Measurements from ENCODE around the gene PALMD. TPM values are rescaled to one million over a fixed set of nuclear protein-coding genes. Genes with fewer than 3 reads are reported as not detected.

Gene PALMD
- total and polyA plus RNA-seq, 2 donors (not counting 1 experiment from before 2014, with no cell fraction given): not detected

DNA sequence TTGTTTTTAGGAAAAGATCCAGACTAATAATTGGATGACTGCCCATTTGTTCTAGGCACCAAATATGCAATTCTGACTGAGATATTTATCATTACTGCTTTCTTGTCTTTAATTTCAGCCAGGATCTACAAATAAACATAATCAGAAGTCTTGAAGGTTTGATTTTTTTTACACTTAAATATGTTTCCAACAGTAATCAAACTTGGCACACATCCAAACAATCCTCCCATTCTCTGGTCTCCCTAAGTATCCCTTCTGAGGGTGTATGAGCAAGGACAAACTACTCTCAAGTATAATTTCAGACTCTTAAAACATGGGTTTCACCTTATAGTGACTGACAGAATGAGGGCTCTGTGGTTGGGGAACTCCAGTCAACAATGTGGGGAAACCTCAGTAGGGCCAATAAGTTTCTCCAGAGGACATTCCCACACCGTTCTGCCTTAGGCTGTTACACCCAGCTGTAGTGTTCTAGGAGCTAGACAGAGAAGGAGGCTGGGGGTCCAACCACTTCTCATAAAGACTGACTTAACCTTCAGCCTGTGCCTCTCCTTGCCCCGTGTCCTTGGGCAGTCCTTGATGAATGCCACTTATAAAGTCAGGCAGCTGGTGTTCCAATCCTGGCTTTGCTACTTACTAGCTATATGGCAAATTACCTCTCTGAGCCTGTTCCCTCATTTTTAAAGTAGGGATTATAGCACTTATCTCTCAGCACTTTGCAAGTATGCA is 1.5 kb upstream of the PALMD start:
- Histone ChIP-seq H4K20me1 (ENCODE audit: control insufficient read depth, insufficient read depth, low read length, poor library complexity, severe bottlenecking) (no peaks in the 10 kb centered on the region), H3K9ac (ENCODE audit: low read length) (no peak overlapping the region), H3K27me3 (replicated peaks in 1 of 4; ENCODE audit: control extremely low read depth in 1 of 4, control insufficient read depth in 3 of 4, insufficient read depth in 4 of 4, low read length in 3 of 4) (peaks cover 0 to 8% (median 4%) of the 10 kb centered on the region in 4 experiments), H3K9me3 (ENCODE audit: control extremely low read depth in 1 of 3, control insufficient read depth in 2 of 3, insufficient read depth in 1 of 3, low read length in 2 of 3) (no peaks in the 10 kb centered on the region), H3K79me2 (ENCODE audit: control insufficient read depth, insufficient read depth, low read length) (no peaks in the 10 kb centered on the region), H3K4me3 (ENCODE audit: control extremely low read depth in 1 of 5, extremely low read depth in 1 of 5, insufficient read depth in 1 of 5, low read depth in 2 of 5, low read length in 4 of 5) (no peak overlapping the region), H3K27ac (ENCODE audit: low read length in 2 of 2) (no peak overlapping the region), H3K4me1 (ENCODE audit: control insufficient read depth in 2 of 2, insufficient read depth in 2 of 2, low read length in 2 of 2) (no peaks in the 10 kb centered on the region), H3K4me2 (replicated peaks; ENCODE audit: low read depth, low read length, poor library complexity, severe bottlenecking) (no peak overlapping the region), H2AFZ (ENCODE audit: insufficient read depth, low read depth, low read length, poor library complexity, severe bottlenecking) (no peak overlapping the region), H3K36me3 (replicated peaks in 1 of 2; ENCODE audit: control extremely low read depth in 1 of 2, control insufficient read depth in 1 of 2, extremely low read depth in 1 of 2, insufficient read depth in 2 of 2, low read length in 1 of 2) (no peaks in the 10 kb centered on the region)
- ATAC-seq (ENCODE audit: low read depth) (no peak), DNase-seq (no peak)
- Mint-ChIP-seq H3K9me3 (ENCODE audit: insufficient read depth) (no peaks in the 10 kb centered on the region), H3K4me3 (no peak overlapping the region), H3K27me3 (peaks cover 19% of the 10 kb centered on the region), H3K27ac (no peak overlapping the region), H3K4me1 (no peaks in the 10 kb centered on the region)
- WGBS (ENCODE audit: insufficient coverage): 100% methylated on average over 1 of the region's 2 CpGs
- CTCF ChIA-PET: no interaction called here
- POLR2A ChIA-PET: no interaction called here
- no peak for TF ChIP-seq EZH2 (IDR thresholded peaks at IDR 0.05; ENCODE audit: borderline replicate concordance, insufficient read depth, low read depth, low read length, poor library complexity, severe bottlenecking)
- TF ChIP-seq, protein P1, sequence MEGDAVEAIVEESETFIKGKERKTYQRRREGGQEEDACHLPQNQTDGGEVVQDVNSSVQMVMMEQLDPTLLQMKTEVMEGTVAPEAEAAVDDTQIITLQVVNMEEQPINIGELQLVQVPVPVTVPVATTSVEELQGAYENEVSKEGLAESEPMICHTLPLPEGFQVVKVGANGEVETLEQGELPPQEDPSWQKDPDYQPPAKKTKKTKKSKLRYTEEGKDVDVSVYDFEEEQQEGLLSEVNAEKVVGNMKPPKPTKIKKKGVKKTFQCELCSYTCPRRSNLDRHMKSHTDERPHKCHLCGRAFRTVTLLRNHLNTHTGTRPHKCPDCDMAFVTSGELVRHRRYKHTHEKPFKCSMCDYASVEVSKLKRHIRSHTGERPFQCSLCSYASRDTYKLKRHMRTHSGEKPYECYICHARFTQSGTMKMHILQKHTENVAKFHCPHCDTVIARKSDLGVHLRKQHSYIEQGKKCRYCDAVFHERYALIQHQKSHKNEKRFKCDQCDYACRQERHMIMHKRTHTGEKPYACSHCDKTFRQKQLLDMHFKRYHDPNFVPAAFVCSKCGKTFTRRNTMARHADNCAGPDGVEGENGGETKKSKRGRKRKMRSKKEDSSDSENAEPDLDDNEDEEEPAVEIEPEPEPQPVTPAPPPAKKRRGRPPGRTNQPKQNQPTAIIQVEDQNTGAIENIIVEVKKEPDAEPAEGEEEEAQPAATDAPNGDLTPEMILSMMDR (IDR thresholded peaks at IDR 0.05): no peak
- intact Hi-C loops (cut with micrococcal nuclease): no loop called here

DNA sequence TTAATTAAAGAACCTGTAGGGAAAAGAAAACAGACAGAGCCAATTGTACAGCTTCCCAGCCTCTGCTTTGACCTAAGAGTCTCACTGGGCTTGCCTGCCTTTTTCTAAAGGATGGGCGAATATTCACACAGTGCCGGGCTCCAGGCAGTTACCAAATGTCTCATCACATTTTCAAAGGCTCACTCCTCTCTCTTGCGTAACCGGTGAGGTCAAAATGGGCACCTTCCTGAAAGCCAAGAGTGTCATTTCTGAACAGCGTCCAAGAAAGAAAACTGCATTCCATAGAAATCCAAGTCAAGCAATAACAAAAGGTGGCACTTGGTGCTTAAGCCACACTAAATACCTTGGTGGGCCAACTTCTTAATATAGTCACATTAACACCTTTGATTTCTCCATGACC is 710 bp upstream of the PALMD start:
- 90% methylated on average over 5 of the region's 5 CpGs for WGBS (ENCODE audit: insufficient coverage)
- no peak for TF ChIP-seq EZH2 (IDR thresholded peaks at IDR 0.05; ENCODE audit: borderline replicate concordance, insufficient read depth, low read depth, low read length, poor library complexity, severe bottlenecking)
- TF ChIP-seq, protein P1 (IDR thresholded peaks at IDR 0.05): no peak
- Mint-ChIP-seq H3K4me1 (no peaks in the 10 kb centered on the region), H3K4me3 (no peak overlapping the region), H3K9me3 (ENCODE audit: insufficient read depth) (no peaks in the 10 kb centered on the region), H3K27me3 (peaks cover 24% of the 10 kb centered on the region), H3K27ac (no peak overlapping the region)
- ATAC-seq (ENCODE audit: low read depth) (no peak), DNase-seq (no peak)
- CTCF ChIA-PET: no interaction called here
- Histone ChIP-seq H3K27ac (ENCODE audit: low read length in 2 of 2) (no peak overlapping the region), H3K4me2 (replicated peaks; ENCODE audit: low read depth, low read length, poor library complexity, severe bottlenecking) (no peak overlapping the region), H3K4me3 (ENCODE audit: control extremely low read depth in 1 of 5, extremely low read depth in 1 of 5, insufficient read depth in 1 of 5, low read depth in 2 of 5, low read length in 4 of 5) (no peak overlapping the region), H2AFZ (ENCODE audit: insufficient read depth, low read depth, low read length, poor library complexity, severe bottlenecking) (no peak overlapping the region), H4K20me1 (ENCODE audit: control insufficient read depth, insufficient read depth, low read length, poor library complexity, severe bottlenecking) (no peaks in the 10 kb centered on the region), H3K9ac (ENCODE audit: low read length) (no peak overlapping the region), H3K4me1 (ENCODE audit: control insufficient read depth in 2 of 2, insufficient read depth in 2 of 2, low read length in 2 of 2) (no peaks in the 10 kb centered on the region), H3K9me3 (ENCODE audit: control extremely low read depth in 1 of 3, control insufficient read depth in 2 of 3, insufficient read depth in 1 of 3, low read length in 2 of 3) (no peaks in the 10 kb centered on the region), H3K36me3 (replicated peaks in 1 of 2; ENCODE audit: control extremely low read depth in 1 of 2, control insufficient read depth in 1 of 2, extremely low read depth in 1 of 2, insufficient read depth in 2 of 2, low read length in 1 of 2) (no peaks in the 10 kb centered on the region), H3K27me3 (replicated peaks in 1 of 4; ENCODE audit: control extremely low read depth in 1 of 4, control insufficient read depth in 3 of 4, insufficient read depth in 4 of 4, low read length in 3 of 4) (peaks cover 0 to 7% (median 4%) of the 10 kb centered on the region in 4 experiments), H3K79me2 (ENCODE audit: control insufficient read depth, insufficient read depth, low read length) (no peaks in the 10 kb centered on the region)
- POLR2A ChIA-PET: no interaction called here
- intact Hi-C loops (cut with micrococcal nuclease): no loop called here
